Hepatic stellate cell (primary cell): ENCODE results near the gene KRT86.

Experiments used
- DNase-seq: peaks from one replicate; pipeline ENCODE4 v3.0.0; 2011; ENCODE audit warnings: low spot score

The KRT86 gene

DNA sequence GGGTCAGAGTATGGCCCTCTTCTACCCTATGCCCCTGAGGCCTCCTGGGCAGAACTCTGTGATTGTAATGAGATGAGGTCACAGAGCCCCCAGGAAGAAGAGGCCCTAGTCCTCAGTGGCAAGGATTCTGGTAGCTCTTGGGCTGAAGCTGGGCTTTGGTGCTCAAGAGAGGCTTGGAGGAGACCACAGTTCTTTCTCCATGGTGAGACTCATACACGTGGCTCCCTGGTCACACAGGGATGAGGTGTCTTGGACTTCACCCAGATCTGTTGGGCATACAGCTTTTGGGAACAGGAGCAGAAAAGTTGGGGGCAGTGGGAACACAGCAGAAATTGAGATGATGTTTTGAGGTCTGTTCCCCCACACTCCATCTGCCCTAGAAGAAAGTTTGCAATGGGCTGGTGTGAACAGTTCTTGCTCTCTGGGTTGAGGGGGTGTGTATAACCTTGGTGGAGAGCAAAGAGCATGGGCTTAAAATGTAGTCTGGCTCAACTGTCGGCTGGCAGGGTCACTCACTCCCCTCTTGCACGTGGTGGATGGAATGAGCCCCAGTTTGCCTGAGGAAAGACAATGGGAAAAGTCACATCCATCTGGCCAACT is at the start of gene KRT86:
KRT86 (plus strand) TSS at position 125 of the 600 bp plus-strand sequence. CDS start 27,272 bp downstream, outside the sequence.
- no peak for DNase-seq

DNA sequence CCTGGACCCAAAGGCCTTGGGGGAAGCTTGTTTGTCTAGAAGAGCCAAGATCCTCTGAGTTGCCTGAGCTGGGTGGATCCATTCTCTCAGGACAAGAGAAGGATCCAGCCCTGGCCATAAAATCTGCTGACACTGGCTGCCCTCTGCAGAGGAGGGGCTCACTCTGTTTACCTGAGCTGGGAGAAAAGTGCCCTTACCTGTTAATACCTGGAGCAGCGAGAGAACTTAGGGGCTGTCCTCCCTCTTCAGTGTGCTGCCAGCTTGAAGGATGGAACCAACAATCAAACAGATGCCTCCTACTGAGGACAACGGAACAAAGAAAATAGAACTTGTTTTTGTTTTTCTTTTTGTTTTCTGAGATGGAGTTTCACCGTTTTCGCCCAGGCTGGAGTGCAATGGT is 48.7 kb upstream of the KRT86 start:
- no peak for DNase-seq

DNA sequence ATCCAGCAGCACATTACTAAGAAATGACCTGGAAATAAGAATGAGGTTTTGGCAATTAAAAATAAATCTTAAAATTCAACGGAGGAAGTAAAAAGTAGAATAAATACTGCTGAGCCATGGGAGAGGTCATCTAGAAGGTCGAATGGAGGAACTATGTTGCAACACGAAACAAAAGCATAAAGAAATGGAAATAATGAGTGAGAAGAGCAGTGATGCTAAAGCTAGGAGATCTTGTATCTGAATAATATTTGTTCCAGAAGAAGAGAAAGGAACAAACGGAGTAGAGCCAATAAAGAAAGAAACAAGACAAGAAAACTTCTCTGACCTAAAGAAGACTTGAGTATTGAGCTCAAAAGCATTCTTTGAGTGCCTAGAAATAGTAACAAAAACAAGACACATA is 48.0 kb upstream of the KRT86 start:
- no peak for DNase-seq

DNA sequence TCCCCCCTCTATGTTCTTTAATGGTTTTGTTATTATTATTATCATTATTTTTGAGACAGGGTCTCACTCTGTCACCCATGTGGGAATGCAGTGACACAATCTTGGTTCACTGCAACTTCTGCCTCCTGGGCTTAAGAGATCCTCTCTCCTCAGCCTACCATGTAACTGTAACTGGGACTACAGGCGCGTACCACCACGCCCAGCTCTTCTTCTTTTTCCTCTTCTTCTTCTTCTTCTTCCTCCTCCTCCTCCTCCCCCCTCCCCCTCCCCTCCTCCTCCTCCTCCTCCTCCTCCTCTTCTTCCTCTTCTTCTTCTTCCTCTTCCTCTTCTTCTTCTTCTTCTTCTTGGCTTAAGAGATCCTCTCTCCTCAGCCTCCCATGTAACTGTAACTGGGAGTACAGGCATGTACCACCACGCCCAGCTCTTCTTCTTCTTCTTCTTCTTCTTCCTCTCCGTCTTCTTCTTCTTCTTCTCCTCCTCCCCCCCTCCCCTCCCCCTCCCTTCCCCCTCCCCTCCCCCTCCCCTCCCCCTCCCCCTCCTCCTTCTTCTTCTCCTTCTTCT is 46.8 kb upstream of the KRT86 start:
- DNase-seq = no peak

DNA sequence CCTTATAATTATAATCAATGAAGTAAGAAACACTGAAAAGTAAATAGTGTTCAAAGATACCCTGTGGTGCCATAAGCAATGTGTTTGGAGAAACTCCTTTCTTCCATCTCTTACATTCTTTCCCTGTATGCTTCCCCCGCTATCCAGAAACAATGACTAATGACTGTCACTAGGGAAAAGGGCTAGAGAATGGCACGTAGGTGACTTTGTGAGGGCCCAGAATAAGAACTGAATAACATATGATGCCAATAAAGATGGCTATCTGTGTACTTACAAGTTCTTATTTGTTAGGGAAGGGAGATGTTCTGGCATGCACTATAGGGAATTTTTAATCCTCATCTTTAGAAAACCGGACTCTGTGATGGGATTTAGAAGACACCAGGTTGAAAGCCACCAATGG is 46.1 kb upstream of the KRT86 start:
- no peak for DNase-seq

DNA sequence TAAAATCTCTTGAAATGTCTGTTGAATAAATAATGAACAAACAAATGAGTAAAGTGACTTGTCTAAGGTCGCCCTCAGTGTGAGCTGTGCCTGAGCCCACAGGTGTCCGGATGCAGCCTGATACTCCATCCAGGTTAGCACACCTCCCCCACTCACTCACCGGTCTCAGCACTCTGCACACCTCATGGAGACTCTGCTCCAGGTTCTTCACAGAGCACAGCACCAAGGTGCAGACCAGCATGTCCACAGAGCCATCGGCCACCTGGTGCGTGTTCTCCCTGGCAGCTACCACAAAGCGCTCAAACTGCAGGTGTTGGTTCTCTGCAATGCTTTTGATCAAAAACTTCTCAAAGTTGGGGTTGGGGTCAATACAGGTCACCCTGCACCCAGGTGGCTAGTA is 45.5 kb upstream of the KRT86 start:
- DNase-seq = no peak

DNA sequence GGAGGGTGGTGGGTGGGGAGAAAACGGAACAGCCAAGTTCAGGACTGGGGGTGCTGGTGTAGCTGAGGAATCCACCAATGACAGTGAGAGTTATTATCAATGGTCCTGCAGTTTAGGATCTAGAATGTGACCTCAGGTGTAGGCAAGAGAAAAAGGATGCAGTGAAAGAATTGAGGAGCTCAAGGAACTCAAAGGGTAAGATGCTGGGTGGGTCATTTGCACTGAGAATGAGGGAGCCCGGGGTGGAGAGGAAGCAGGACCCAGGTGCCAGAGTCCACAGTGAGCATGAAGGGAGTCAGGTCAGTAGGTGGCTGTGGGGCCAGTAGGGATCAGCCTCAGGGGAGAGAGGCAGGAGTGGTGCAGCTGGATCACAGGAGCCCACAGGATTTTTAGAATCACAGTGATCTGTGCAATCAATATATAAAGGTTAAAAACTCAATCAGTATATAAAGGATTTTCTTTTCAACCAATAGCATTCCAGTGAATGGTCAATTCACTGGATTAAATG is 44.6 kb upstream of the KRT86 start:
- DNase-seq = no peak

DNA sequence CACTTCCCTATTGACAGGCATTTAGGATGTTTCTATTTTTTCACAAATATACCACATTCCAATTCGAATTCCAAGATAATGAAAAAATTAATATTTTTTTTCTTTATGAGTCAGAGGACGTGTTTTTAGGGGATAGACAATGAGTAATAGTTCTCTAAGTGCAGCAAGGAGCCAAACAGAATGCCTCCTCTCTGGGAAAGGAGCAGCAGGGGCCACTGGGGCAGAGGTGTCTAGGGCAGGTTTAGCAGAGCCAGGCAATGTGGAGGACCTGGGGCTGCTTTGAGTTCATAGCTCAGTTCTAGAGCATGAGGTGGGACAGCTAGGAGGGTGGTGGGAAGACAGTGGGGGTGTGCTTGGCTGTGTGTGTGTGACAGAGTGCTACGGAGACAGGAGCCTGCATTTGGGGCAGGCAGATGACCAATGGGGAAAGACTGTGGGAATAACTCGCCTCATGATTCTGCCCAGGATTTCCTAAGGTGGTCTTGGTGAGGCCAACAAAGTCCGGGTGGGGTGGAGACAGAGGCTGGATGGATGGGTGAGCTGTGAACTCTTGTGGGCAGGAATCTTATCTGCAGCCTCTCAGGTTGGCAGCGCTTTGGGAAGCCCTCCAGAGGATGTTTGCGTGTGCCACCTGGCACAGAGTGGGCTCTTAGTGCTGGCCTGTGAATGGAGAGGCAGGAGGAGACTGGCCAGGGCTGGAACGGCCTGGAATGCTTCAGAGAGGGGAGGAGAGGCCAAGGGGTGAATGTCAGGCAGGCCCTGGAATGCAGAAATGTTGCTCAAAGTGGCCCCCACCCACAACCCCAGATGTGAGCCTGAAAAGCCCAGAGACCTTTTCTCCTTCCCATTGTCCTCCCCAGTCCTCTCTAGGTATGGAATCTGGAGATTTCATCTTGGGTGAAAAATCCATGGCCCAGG is 43.8 kb upstream of the KRT86 start:
- peak; percentile 90 for DNase-seq

DNA sequence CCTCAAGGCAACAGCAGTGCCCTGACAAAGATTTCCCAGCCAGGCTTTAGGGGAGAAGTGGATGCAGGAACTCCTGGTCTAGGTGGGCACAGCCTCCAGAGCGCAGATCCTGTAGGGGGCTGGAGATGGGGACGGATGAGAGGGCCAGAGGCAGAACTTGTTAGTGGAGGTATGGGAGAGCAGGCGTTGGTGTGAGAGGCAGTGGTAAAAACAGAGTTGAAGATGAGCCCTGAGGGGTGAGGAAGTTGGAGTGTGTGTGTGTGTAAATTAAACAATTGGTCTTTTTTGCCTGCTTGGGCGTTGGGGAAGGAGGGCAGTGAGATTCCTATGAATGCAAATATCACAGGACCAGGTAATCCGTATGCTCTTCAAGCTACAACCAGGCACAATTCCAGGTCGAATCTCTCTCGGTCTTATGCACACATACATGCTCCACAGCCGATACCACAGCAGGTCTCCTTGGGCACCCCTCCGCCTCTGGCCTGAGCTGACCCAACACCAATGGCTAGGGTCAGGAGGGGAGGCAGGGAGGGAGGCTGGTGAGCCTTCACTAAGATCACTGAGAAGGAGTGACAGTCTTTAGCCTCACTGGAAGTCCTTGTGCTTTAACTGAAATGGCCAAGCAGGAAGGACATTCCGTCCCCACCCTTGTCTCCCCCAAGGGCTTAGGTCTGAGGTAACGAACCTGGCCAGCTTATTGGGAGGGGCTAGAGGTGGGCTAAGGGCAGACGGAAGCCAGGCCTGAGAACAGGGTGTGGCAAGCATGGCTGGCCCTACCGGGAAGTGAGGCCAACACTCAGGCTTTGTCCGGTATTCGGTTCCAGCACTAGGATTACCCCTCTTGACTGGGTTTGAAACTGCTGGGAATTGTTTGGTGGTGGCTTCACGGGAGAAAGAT is 42.9 kb upstream of the KRT86 start:
- no peak for DNase-seq

DNA sequence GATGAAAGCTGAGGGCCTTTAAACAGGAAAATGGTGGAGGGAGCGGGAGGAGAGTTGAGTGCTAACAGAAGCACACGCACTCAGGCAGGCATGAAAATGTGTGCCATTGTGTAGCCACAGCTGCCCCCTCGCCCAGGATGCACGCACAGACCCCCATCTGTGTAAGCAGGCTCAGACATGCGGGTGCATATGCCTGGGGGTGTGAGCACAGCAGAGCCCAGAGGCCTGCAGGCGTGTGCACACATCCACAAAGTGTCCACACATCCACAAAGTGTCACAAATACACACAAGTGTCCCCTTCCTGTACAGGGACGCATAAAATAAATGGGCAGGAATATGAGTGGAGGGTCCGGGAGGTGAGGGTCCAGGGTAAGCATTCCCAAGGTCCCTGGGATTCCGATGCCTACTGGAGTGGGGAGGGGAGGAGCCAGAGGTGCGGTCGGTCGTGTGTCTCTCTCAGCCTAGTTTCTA is 42.2 kb upstream of the KRT86 start:
- DNase-seq = no peak

DNA sequence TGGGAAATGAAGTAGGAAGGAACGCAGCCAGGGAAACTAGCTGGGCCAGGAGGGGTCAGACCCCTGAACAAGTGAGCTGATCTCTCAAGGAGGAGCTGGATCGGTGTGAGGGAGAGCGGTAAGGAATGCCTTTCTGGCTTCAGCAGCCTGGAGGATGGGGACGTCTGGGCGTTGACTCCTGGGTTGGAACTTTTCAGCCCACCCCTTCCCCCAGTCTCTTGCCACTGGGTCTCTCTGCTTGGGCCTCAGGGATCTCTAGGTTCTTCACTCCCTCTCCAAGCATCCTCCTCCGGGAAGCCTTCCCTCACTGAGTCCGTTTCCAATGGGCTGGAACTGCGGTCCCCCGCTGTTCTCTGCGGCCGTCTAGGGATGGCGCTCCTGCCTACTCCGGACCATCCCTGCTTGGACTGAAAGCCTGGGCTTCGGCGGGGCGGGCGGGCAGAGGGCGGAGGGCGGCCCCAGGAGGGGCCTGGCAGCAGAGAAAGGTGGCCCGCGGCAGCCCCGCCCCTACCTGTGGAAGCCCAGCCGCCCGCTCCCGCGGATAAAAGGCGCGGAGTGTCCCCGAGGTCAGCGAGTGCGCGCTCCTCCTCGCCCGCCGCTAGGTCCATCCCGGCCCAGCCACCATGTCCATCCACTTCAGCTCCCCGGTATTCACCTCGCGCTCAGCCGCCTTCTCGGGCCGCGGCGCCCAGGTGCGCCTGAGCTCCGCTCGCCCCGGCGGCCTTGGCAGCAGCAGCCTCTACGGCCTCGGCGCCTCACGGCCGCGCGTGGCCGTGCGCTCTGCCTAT is 41.6 kb upstream of the KRT86 start, which contains the start of gene KRT7:
KRT7 (plus strand) TSS at position 570 of the 788 bp plus-strand sequence; CDS start at position 624, 54 bp downstream.
- DNase-seq = no peak

DNA sequence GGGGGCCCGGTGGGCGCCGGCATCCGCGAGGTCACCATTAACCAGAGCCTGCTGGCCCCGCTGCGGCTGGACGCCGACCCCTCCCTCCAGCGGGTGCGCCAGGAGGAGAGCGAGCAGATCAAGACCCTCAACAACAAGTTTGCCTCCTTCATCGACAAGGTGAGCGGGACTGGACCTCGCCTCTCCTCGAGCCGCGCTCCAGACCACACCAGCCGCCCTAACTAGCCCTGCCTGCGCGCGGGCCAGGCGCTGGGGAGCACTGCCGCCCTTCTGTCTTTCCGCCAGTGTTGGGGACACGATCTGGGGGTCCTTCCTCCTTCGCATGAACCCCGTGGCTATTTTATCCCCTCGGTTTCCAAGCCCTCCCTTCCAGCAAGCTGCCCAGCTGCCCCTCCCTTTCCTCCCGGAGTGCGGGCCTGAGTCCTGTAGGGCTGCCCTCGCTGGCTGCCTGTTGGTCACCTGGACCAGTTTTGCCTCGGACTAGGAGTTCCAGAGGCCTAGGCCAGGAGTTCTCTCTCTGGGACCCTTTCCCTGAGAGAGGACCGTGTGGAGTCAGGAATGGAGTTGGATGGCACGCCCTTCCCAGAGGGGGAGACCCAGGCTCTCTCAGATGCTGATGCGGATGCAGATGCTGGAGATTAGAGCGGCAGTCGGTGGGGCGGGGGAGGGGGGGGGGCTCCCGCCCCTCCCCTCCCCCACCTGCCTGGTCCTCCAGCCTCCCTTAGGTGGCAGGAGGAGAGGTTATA is 40.8 kb upstream of the KRT86 start:
- no peak for DNase-seq

DNA sequence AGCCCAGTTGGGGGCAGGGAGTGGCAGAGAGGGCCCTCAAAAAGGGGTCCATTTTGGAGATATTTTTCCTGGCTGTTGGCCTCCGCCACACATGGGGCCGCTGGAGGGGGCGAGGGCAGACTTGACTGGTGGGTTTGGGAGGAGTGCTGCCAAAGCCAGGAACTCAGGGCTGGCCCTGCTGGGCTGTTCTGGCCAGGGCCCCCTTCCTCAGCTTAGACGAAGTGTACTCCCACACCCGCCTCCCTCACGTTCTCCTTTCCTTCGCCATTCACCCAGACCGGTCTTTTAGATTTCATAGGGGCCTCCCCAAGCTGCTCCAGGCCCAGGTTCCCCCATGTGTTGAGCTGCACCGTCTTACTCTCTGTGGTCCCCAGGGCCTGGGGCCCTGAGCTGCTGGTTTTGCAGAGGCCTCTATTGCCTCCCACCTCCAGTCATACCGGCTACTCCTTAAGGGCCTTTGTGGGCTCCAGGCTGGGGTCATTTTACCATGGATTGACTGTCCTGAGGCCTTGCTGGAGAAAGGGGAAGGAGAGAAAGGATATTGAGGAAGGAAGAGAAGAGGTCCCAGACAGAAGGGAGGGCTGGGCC is 40.1 kb upstream of the KRT86 start:
- DNase-seq = no peak

DNA sequence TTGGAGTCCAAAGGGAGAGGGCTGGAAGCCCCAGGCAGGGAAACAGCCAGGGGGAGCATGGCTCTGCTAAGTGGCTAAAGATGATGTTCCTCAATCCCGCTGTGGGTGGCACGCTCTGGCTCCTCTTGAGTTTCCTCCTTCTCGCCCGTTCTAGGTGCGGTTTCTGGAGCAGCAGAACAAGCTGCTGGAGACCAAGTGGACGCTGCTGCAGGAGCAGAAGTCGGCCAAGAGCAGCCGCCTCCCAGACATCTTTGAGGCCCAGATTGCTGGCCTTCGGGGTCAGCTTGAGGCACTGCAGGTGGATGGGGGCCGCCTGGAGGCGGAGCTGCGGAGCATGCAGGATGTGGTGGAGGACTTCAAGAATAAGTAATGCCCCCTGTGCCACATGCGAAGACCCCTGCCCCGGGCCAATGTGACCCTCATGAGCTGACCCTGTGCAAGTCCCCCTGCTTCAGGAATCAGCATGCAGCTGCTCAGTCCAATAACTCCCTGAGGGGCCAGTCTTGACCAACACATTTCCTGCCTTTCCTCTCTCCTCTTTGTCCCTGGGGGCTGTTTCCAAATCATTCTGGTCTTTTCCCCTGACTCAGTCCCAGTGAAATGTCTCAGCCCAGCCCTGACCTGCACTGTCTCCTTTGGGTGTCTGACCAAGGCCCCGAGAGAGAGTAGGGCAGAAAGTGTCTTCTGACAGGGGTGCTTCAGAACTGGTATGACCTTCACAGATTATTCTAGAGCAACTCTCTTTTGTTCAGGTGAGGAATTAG is 39.3 kb upstream of the KRT86 start:
- peak; percentile 71 for DNase-seq

DNA sequence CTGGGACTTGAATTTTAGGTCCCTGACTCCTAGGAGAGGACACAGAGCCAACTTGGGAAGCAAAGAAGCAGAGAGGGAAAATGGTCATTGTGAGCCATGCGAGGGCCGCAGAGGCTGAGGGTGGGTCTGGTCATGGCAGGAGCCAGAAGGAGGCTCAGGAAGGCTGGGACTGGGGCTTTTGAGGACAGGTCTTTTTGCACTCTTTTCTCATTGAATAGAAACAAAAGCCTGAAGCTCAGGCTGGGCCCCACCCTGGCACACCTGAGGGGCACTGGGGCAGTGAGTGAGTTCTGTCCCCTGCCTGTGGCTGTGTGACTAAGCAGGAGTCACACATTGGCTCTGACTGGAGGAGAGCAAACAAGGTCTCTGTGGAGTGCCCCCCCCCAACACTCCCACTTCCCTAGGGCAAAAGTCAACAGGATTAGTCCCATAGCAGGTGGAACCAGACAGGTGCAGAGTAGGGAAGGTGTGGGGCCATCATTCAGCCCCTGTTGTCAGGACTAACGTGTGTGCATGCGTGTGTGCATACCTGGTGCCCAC is 38.6 kb upstream of the KRT86 start:
- no peak for DNase-seq

DNA sequence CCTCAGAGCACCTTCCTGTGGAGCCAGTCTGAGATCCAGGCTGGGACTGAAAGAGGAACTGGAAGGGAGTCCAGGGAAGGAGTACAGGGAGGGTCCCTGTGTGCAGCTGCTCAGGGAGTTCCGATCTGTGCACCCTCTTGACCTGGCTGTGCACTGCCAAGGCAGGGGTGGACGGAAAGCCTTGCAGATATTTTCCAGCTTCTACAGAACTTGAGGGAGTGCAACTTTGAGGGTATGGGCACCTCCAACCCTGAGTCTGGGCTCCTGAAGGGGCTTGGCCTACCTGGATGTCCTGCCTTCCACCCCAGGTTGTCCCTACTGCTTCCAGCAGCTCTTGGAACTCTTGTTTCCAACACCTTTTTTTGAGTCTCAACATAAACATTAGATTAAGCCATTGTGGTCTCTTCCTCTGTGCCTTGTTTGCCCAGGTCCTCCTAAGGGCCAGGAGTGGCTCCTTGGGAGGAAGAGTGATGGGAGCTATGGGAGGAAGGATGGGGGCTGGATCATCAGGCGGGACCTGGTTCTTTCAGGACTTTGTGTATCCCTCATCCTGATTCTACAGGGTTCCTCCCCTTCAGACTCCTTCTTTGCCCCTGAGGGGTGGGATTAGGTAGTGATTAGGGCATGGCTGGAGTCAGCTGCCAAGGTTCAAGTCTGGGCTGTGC is 37.9 kb upstream of the KRT86 start:
- no peak for DNase-seq

DNA sequence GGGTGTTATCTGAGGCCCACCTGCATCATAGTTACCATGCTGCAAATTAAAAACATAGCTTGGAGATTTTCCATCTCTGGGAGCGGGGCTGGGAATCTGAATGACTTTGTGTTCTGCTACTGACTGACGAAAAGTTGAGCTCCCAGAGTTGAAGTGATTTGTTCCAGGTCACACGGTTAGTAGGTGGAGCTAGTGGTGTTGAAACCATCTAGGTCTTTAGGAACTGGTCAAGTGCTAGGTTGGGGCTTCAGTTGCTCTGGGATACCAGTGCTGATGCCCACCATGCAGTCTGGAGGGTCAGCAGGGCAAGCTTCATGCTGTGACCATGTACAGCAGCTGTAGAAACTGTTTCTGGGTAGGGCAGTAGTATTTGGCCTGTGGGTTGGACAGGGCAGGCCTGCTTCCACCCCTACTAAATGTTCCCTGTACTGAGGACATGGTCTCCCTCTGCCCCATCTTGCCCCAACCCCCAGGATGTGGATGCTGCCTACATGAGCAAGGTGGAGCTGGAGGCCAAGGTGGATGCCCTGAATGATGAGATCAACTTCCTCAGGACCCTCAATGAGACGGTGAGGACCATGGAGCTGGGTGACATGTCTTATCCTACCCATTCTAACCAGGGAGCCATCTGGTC is 36.1 kb upstream of the KRT86 start:
- no peak for DNase-seq
